ENCODE measurements around the gene ARID3B.
"Not testable (repeated sequence)": the region's sequence is repeated elsewhere in the genome, so short reads cannot be mapped to it uniquely, and the experiment has no call there.

The ARID3B gene

GRCh38 chr15:74573987-74574386 lies 33.0 kb downstream of the ARID3B start:
- no peak for DNase-seq

GRCh38 chr15:74578496-74578994 lies 37.5 kb downstream of the ARID3B start:
- DNase-seq, result no peak

GRCh38 chr15:74579001-74579400 lies 38.0 kb downstream of the ARID3B start:
- no peak for DNase-seq

DNA sequence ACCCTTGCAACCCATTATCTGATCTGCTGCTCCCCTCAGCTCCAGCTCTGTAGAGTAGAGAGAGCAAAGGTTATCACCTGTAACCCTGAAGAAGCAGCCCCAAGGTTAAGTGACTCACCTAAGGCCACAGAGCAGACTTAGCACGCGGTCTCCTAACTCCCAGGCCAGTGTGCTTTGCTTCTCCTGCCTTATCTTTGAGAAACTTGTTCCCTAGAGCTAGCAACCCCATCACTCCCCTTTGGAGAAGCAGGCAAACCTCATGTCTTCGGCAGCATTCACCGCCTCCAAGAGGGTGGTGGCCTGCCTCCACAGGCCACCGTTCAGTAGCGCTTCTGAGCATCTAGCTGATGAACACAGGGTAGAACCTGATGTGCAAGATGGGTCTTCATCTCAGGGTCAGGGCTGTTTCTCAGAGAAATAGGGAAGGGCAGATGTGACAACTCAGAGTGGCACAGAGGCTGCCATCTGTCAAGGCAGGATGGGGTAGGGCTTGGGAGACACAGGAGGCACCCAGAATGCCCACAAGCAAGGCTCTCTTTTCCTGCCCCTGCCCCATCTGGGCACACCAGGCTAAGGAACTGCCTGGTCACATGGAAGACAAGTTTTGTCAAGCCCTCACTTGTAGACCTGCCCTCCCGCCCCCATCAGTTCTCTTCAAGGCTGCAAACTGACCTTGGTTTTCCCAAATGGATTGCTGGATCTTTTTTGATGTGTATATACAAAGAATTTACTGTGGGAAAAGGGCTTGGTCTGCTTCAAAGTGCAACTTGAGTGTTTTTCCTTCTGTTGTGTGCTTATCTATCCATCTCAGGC lies 39.7 kb downstream of the ARID3B start:
- DNase-seq, result no peak

DNA sequence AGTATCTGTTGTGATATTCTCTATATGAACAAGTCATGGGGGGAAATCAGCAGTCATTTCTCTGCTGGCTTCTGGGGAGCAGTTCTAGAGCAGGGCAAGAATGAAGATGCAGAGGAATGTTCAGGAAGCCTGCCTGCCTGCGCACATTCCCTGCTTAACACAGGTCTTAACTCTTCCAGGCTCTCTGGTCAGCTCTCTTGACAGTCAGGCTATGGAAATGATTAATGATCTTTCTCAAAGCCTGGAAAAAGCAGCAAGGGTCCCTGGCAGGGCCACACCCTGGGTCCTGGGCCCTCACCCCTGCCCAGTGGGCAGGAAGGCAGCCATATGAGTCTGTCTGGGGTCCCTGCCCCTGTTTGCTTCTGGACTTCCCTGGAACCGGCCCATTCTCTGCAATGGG lies 43.2 kb downstream of the ARID3B start:
- no peak for DNase-seq

DNA sequence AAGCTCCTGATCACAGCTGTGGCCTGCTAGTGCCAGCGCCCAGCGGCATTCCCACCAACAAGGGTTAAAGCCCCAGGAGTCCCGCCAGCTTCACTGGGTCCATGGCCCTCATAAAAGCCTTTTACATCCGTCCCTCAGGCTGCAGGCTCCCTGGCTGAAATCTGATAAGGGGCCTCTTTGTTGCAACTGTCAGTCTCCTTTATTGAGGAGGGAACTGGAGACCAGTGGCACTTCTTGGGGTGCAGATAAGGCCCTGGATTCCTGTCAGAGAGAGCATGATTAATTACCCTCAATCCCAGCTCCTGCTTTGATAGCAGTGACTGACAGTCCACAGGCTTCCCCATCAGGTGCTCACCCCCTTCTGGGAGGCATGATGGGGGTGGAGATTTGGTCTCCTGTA lies 43.8 kb downstream of the ARID3B start:
- DNase-seq, result no peak

DNA sequence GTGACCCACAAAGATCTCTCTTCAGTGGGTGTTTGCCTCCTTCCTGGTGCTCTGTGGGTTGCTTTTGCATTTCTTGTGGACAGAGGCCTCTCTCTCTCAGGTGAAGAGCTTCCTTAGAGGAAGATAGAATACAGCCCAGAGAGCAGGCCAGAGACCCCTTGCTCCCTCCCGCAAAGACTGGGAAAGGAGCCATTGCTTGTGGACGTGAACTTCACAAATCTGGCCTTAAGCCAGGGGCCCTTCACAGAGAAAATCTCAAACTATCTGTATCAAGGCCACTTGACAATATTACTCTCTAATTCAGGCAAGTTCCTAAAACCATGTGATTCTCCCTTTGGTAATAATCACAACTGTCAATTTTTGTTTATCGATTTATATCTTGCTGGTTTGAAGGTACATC lies 44.2 kb downstream of the ARID3B start:
- DNase-seq, result no peak

DNA sequence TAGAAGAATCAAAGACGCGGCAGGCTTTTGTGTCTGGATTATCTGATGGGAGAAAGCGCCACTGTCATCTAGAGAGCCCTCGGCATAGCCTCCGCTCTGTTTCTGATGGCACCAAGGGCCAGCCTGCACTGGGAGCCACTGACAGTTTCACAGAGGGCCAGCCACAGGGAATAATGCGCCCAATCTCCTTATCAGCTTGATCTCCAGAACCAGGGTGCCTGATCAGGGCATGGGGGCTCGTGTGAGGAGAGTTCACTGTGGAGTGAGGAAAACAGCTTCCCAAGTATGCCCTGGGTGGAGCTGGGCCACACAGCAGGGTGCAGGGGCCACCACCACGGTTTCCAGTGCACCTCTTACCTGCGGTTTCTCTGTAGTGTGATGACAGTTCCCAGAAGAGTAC lies 44.8 kb downstream of the ARID3B start:
- no peak for DNase-seq

- peak; percentile 19 for DNase-seq
Measured at GRCh38 chr15:74589826-74590225, 48.8 kb downstream of the ARID3B start.

DNA sequence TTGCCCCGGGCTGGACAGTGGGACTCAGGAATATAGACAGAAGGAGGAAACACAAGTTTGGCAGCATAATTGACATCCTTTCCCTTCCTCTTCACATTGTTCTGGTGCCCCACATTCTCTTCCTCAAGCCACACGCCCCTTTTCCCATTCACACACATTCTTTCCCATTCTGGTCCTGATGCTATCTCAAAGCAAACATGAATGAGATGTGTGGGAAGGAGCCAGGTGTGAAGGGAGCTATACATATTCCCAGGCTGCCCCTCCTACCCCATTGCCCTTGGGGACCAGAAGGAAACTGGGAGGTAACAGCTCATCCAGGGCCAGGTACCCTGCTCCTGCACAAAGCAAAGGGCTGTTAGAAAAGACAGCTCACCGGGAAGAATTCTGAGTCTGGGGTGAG lies 51.2 kb downstream of the ARID3B start:
- DNase-seq, result no peak

- DNase-seq, result no peak
Measured at GRCh38 chr15:74593122-74593521, 52.1 kb downstream of the ARID3B start.

DNA sequence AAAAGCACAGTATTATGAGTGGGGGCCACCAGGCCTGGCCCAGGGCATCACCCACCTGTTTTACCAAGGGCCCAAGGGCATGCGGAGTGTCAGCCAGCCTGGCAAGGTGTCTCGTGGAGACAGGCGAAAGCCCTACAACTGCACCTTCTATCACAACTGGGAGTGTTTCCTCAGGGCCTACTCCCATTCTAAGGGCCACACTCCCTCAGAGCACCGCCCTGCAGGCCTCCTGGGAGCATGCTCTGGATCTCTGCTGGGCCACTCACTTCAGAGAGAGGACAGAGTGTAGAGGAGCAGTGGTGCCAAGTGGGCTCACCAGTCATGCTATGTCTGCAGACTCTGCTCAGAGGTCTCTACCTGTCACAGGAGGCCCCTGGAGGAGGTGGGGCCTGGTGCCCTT lies 53.4 kb downstream of the ARID3B start:
- no peak for DNase-seq

GRCh38 chr15:74595271-74595670 lies 54.3 kb downstream of the ARID3B start:
- DNase-seq, result no peak

GRCh38 chr15:74596736-74597135 lies 55.7 kb downstream of the ARID3B start:
- not testable (repeated sequence) for DNase-seq

DNA sequence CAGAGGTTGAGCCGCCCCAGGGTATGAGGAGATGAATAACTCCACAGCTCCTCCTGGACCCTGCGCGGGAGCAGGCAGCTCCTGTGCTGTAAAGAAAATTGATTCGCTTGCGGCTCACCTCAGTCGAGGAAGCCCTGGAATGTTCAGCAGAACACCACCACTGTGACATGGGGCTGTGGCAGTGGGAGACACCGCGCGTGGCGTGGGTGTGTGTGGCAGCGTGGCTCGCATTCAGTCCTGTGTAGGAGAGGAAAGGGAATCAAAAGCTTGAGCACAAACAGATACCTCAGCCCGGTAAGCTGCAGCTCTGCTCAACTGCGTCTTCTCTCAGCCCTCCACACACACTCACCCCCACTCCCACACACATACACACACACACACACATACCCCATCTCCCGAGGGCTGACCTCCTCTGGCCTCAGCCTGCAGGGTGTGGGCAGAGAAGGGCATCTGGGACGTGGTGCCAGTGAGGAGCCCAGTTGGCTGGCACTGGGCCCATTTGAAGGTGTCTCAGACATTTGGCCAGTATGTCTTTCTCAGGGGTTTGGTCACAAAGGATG lies 56.2 kb downstream of the ARID3B start:
- DNase-seq, result not testable (repeated sequence)

- DNase-seq, result peak; percentile 79
Measured at GRCh38 chr15:74598126-74598842, 57.3 kb downstream of the ARID3B start.

- no peak for DNase-seq
Measured at GRCh38 chr15:74599156-74599555, 58.1 kb downstream of the ARID3B start.

DNA sequence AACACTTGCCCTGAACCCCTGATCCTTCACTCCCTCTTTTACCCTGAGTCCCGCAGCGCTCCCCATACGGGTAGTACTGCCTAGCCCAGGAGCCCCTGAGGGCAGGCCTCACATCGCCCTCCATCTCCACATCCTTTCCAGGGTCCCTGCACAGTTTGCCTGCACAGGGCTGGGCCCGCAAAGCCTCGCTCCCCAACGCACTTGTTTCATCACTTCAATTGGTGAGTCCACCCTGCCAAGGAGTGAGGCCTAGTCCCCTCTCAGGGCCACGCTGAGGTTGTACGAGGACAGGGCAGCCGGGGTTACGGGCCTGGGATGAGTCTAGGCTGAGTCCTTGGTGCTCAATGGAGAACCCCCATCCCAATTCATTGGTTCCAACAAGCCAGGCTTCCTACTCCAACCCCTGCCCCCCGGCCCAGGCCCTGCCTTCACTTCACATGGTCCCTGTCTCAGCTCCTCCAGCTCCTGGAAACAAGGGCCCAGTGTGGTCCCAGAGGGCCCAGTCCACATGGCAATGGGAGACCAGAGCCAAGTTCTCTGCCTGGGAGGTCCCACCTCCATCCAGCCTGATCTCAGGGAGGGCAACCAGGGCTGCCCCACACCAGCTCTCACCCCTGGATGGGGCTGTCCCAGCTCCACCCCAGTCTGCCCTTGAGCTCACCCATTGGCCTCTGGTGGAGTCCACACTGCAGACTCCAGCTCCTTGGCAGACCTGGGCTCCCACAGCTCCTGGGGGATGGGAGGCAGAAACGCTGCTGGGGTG lies 62.2 kb downstream of the ARID3B start:
- DNase-seq, result no peak

GRCh38 chr15:74603789-74604705 lies 63.0 kb downstream of the ARID3B start:
- DNase-seq, result no peak

GRCh38 chr15:74604983-74605794 lies 64.2 kb downstream of the ARID3B start:
- no peak for DNase-seq

- no peak for DNase-seq
Measured at GRCh38 chr15:74605795-74606150, 64.8 kb downstream of the ARID3B start.
